GM12892 (cell line): ENCODE data around the gene OGFOD1.

Experiments
- POLR2A ChIP-seq: IDR thresholded peaks from 2 replicates; pipeline ENCODE4 v1.6.1; 2011; ENCODE audit warnings: low read depth, low read length, control low read depth
- POLR2AphosphoS5 ChIP-seq: IDR thresholded peaks from 2 replicates; pipeline ENCODE4 v1.6.1; 2011; ENCODE audit warnings: low read depth, low read length, control low read depth
- TAF1 ChIP-seq: IDR thresholded peaks from 2 replicates; pipeline ENCODE4 v1.6.1; 2011; ENCODE audit warnings: low read depth, mild to moderate bottlenecking, control low read depth, low read length, borderline replicate concordance

DNA sequence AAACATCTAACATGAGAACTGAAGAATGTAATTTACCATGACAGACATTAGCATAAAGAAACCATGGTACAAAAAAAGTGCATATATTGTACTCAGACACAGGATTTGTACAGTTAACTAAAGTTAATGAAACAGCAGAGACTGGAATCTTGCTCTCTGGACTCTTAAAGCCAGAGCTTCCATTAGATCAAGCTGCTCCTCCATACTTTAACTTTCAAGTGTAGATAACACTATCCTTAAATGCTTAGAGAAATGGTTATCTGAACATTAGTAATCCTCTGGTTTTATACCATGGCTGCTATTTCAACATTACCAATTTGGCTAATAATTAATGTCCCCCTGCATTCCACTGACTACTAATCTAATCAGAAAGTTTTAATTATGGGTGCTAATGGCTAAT, 3.3 kb upstream of the OGFOD1 start:
- no peak for TF ChIP-seq POLR2A
- TF ChIP-seq TAF1, result no peak
- no peak for TF ChIP-seq POLR2AphosphoS5
